HG03460 (cell line): Measurements from ENCODE around the gene SH3RF3.

Source experiments
- ATAC-seq: cut with Tn5 transposase; IDR thresholded peaks from one replicate; pipeline ENCODE4 v1.9.1; 2021; ENCODE audit not compliant: unreplicated experiment

The SH3RF3 gene

DNA sequence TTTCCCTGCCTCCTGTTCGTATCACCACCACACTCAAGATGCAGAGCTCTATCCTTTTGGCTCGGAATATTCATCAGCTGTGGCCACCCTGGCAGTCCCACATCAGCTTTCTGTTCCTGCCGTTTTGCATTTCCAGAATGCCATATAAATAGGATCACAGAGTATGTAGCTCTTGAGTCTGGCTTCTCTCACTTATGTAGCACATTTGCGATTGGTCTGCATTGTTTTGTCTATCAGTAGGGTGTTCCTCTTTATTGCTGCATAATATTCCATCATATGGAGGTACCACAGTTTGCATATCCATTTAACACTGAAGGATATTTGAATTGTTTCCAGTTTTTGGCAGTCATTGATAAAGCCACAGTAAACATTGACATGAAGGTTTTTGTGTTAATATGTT, 104.6 kb downstream of the SH3RF3 start:
- ATAC-seq: no peak

DNA sequence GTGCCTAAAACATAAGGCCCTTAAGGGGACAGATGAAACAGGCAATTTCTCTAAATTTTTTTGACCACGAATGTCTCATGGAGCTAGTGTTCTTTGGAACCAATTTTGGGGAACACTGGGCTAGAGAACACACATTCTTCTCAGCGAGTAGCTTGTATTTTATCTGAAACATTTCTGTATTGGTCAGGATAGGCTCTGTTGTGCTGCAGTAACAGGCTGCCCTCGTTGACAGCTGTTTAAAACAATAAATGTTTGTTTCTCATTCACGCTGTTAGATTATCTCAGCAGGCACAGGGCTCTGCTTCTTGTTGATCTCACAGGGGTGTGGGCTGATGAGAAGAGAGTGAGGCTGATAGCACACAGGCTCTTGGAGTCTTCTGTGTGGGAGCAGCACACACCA, 105.3 kb downstream of the SH3RF3 start:
- ATAC-seq: no peak

DNA sequence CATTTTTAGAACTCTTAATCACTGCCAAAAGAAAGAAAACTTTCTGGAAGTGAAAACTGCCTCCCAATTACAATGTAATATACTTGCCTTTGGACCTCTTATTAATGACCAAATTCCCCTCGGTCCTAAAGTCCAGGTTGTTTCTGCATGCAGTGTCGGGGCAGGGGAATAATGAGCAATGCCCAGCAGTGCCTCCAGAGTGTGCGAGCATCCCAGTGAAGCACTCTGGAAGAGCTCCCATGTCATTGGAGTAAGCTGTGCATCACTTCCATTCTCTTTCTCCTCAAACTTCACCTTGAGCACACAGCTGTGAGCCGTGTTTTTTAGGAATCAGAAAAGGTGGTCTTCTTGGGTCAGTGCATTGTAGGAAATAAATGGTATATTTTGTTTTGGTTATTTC, 107.1 kb downstream of the SH3RF3 start:
- ATAC-seq: no peak

DNA sequence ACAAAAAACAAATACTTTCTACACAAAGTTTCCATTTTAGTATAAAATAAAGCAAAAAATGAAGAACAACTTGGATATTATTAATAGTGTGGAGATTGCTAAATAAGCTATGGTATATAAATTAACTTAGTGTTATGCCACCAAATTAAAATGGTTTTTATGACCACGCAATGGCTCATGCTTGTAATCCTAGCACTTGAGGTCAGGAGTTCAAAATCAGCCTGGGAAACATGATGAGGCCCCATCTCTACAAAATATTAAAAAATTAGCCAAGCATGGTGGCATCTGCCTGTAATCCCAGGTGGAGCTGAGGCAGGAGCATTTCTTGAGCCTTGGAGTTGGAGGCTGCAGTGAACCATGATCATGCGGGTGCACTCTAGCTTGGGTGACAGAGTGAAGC, 108.8 kb downstream of the SH3RF3 start:
- ATAC-seq: no peak

DNA sequence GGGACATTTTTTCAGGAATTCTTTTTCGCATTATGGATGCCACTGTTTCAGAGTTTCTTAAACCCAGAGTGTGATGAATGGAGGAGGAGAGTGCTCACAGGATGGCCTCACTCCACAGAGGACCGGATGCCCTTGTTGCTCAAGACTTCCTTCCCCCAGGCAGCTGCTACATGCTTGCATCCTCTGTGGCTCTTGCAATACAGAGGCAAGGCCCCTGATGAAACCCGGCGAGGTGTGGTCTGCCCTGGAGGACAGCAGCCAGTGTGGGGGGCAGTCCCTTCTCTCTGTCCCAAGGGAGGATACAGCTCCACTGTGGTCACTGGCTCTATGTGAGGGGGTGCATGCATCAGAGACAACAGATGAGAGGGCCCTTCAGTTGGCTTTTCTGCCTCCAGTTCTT, 109.6 kb downstream of the SH3RF3 start:
- ATAC-seq: peak; percentile 97

- no peak for ATAC-seq
Observed at GRCh38 chr2:109239720-109240119, 110.7 kb downstream of the SH3RF3 start.

DNA sequence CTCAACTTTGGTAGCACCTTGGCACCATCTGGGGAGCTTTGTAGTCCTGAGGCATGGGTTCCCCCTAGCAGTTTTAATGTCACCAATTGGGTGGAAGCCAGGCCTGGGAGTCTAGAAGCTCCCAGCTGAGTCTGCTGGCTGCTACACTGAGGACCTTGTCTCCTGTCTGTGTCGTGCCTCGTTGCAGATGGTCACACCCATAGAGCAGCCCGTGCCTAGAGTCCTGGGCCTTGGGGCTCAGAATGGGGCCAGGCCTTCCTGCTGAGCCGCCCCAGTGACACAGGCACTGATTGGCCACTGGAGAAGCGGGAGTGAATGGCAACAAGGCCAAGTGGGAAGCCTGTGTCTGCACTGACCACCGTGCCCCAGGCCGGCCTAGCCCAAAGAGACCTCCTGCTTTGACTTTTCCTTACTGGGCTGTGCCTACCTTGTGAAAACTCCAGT, 113.2 kb downstream of the SH3RF3 start:
- ATAC-seq: no peak

- ATAC-seq: no peak
Observed at GRCh38 chr2:109242654-109243331, 113.8 kb downstream of the SH3RF3 start.

DNA sequence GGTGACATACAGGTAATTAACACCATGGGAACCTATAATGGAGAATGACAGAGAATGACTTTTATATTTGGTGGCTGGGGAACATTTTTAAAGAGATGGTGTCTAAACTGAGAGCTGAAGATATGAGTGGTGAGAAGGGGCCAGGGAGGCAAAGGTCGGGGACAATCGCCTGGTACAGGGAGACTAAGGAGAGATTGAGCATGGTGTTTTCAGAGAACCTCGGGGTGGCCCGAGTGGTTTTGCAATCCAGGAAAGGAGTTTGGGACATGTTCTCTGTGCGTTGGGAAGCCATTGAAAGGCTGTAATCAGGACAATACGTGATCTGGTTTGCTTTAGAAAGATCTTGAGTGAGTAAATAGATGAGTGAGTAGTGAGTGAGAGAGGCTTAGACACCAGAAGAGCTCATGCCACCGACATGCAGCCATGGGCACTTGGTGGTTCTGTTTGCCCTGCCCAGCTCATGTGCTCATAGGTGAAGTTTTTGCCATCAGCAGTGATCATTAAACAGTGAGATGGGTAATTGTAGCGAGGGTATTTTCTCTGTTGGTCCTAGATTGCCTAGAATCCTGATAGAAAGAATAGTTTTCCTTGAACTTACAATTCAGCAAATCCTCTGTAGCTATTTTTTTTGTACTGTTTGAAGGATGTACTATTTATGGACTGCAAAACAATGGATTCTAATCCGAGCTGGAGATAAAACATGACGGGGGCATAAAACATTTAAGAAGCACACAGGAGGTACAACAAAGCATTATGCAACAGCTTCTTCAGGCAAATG, 114.7 kb downstream of the SH3RF3 start:
- ATAC-seq: no peak

- ATAC-seq: no peak
Observed at GRCh38 chr2:109244304-109244582, 115.2 kb downstream of the SH3RF3 start.

DNA sequence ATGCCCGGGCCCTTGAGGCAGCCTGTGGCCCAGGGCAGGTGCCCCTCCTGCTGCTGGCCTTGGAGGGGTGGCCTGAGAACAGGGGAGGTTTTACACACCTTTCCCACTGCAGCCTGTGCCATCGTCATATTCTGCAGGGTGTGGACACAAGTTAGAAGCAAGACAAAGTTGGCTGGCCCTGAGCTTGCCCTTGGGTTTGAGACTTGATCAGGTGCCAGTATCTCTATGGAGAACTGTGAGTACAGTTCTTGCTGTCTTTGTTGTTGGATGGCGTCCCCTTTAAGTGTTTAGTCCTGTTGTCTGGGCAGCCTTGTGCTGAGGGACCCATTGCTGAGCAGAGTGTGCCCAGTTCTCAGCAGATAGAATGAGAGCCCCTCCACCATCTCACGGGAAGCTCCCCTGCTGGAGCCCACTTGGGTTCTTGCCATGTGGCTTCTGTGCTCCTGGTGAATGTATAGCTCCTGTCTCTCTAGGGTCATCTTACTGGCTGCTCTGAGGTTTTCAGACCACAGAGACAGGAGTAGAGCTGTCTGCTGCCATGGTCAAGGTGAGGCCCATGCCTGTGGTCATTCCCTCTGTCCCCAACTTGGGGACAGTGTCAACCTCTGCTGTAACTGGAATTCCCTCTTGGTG, 115.9 kb downstream of the SH3RF3 start:
- ATAC-seq: no peak

- no peak for ATAC-seq
Observed at GRCh38 chr2:109246176-109246575, 117.2 kb downstream of the SH3RF3 start.

- ATAC-seq: no peak
Observed at GRCh38 chr2:109246616-109247015, 117.6 kb downstream of the SH3RF3 start.

- ATAC-seq: no peak
Observed at GRCh38 chr2:109247340-109247739, 118.3 kb downstream of the SH3RF3 start.

GRCh38 chr2:109247812-109248211, 118.8 kb downstream of the SH3RF3 start:
- no peak for ATAC-seq

GRCh38 chr2:109248590-109248989, 119.6 kb downstream of the SH3RF3 start:
- no peak for ATAC-seq

- no peak for ATAC-seq
Observed at GRCh38 chr2:109253217-109253616, 124.2 kb downstream of the SH3RF3 start.

DNA sequence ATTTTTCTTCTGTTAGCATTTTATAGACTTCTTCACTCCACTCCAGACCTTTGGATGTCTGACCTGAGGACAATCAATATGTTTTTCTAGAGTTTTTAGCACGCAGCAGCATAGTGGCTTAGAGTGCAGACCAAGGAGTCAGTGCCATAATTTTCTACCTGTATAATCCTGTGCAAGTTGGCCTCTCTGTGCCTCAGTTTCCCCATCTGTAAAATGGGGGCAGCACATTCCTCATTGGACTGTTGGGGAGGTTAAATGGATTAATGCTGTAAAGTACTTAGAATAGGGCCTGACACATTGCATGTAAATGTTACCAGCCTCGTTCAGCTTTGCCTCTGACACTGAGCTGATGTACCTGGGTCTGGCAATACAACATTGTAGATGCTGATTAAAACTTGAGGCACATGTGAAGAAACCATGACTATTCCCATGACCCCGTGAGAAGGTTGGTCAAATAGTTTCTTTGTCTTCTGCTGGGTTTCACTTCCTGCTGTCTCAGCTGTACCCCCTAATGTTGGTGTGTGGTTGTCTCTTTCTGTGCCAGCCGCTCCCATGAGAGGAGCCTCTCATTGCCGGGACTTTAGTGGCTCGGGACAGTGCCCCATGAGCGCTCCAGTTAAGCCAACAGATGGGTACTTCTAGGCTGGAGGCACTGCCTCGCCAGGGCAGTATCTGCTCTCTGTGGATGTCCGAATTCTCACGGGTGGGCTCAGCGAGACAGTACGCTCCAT, 125.3 kb downstream of the SH3RF3 start:
- ATAC-seq: peak; percentile 66

DNA sequence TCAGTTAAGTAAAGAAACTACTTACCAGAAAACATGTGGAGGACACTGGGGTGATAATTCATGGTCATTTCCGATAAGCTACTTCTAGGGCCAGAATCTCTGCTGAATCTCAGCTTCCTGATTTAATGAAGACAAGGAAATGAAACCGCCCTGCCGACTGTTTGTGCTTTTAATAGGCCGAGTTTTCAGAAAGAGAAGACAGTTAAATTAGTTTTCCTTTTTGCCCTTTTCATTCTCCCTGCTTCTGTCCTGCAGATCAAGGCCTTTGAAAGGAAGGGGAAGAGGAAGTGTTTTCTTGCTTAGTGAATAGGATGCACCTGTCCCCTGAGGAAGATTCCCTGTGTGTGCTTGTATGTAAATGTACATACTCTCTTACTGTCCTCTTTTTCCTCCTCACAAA, 126.6 kb downstream of the SH3RF3 start:
- ATAC-seq: no peak

- no peak for ATAC-seq
Observed at GRCh38 chr2:109256111-109256510, 127.1 kb downstream of the SH3RF3 start.

DNA sequence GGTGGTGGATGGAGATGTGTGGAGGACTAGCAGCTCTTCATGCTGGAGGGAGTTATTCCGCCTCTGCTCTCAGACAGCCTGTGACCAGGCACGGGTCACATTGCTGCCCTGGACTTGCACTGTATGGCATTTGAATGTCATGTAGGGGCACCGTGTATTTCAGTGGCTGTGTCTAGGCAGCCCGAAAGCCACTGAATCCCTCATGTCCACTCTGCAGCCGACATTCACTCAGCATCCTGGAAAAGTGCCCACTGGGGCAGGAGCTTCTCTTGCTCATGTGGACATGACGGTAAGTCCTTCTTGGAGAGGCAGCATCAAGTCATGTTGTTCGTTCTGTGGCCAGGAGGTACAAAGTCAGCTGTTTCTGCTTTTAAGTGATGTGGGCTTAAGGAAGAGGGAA, 127.9 kb downstream of the SH3RF3 start:
- no peak for ATAC-seq

GRCh38 chr2:109257653-109258052, 128.6 kb downstream of the SH3RF3 start:
- no peak for ATAC-seq
